GM12801 (cell line): ENCODE data around the gene LTV1.

Experiments used
- TF ChIP-seq, protein P1 (sequence below): IDR thresholded peaks from one replicate; pipeline ENCODE4 v1.5.1; 2011; ENCODE audit warnings: control low read depth; ENCODE audit not compliant: insufficient read length; ENCODE audit errors: extremely low read depth

The LTV1 gene

DNA sequence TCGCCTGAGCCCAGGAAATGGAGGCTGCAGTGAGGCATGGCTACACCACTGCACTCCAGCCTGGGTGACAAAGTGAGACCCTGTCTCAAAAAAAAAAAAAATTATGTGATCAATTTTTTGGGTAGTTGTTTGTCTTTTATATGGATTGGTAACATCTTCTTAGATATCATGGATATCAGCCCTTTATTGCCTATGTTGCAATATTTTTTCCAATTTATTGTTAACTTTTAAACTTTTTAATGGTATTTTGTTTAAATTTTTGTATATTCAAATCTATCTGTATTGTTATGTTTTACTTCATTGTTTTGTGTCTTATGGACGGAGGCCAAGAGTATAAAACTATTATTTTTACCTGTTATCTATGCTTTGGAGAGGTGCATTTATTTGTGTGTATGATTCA, 32.4 kb upstream of the LTV1 start:
- TF ChIP-seq, protein P1, sequence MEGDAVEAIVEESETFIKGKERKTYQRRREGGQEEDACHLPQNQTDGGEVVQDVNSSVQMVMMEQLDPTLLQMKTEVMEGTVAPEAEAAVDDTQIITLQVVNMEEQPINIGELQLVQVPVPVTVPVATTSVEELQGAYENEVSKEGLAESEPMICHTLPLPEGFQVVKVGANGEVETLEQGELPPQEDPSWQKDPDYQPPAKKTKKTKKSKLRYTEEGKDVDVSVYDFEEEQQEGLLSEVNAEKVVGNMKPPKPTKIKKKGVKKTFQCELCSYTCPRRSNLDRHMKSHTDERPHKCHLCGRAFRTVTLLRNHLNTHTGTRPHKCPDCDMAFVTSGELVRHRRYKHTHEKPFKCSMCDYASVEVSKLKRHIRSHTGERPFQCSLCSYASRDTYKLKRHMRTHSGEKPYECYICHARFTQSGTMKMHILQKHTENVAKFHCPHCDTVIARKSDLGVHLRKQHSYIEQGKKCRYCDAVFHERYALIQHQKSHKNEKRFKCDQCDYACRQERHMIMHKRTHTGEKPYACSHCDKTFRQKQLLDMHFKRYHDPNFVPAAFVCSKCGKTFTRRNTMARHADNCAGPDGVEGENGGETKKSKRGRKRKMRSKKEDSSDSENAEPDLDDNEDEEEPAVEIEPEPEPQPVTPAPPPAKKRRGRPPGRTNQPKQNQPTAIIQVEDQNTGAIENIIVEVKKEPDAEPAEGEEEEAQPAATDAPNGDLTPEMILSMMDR, result no peak

DNA sequence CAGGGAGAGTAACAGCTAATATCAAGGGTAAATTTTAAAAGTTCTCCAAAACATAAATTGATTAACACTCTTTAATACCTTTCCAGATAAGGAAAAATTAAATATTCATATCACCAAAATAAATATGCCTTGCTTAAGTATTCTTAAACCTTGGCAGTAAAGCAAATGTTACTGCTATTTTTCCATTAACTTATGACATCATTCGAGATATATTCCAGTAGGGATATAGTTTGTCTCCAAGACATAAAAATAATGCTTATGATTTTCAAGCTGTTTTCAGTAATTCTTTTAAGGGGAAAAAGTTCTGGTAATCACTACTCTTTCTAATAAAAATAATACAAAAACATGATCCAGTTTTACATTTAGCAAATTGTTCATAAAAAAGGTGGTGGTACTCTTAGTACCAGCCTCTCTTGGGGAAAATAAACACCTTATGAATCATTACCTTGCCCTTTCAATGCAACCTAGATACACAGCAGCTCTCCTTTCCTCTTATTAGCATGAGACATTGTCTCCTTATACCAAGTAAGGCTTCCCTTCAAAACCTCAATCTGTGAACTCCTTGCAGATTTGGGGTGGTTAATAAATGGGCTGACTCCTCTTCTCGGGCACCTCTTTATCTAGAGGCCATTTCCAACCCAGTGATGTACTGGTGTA, 31.5 kb upstream of the LTV1 start:
- TF ChIP-seq, protein P1, result no peak

DNA sequence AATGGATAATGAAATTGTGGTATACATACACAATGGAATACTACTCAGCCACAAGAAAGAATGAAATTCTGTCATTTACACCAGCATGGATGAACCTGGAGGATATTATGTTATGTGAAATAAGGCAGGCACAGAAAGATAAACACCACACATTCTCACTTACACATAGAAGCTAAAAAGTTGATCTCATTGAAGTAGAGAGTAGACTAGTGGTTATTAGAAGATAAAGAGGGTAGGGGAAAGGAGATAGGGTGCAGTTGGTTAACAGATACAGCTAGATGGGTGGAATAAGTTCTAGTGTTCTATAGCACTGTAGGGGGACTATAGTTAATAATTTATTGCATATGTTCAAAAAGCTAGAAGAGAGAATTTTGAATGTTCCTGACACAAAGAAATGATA, 25.5 kb upstream of the LTV1 start:
- TF ChIP-seq, protein P1, result no peak

DNA sequence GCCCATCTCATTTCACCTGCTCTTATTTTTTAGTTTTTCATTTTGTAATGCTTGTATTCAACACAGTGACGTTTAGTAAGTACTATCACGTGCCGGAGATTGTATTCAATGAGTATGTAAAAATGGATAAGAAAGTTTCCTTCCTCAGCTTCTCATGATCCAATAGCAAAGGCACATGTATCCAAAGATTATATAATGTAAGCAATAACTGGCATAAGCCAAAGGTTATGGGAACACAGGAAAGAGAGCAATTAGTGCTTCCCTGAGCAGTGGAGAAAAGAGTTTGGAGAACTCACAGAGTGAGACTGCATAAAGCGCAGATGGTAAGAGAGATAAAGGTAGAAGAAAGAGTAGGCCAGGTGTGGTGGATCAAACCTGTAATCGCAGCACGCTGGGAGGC, 21.8 kb upstream of the LTV1 start:
- TF ChIP-seq, protein P1, result no peak

- TF ChIP-seq, protein P1, result no peak
Observed at GRCh38 chr6:143822584-143823024, 20.5 kb upstream of the LTV1 start.

DNA sequence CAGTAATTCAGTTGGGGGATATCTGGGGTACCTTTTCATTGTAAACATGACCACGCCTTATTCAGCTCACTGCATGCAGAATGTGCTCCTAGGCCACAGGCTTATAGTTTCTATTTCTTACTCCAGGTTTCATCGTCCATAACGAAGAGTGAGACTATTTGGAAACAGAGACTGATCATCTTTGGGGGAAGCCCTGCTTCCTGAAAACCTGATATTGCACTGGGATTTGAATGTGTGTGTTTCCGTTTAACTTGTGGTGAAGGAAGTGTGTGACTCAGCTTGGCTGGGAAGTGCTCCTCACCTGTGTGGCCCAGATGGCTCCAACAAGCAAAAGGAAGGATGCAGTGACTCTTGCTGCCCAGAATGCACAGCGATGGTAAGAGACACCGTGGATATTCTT, 19.6 kb upstream of the LTV1 start:
- TF ChIP-seq, protein P1, result no peak

DNA sequence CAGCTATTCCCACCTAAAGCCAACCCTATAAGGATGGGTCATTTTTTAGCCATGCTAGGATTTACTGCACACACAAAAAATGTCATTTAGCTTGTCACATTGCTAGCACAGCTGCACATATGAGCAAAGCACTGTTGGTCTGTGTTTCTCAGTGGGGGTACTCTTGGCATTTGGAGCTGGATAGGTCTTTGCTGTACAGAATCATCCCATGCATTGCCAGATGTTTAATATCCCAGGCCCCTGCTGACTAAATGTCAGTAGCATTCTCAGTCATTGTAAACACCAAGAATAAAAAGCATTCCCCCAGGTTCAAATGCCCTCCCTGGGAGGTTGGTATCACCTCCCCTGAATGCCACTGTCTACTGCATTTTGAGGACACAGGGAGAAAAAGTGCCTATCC, 14.6 kb upstream of the LTV1 start:
- TF ChIP-seq, protein P1, result no peak
